HG03039 (cell line): ENCODE measurements around the gene MAST4.
"Not testable (repeated sequence)": the region's sequence is repeated elsewhere in the genome, so short reads cannot be mapped to it uniquely, and the experiment has no call there.

Source experiments
- ATAC-seq: cut with Tn5 transposase; IDR thresholded peaks from one replicate; pipeline ENCODE4 v1.9.1; 2021; ENCODE audit warnings: mild to moderate bottlenecking, moderate library complexity; ENCODE audit not compliant: unreplicated experiment

The MAST4 gene

DNA sequence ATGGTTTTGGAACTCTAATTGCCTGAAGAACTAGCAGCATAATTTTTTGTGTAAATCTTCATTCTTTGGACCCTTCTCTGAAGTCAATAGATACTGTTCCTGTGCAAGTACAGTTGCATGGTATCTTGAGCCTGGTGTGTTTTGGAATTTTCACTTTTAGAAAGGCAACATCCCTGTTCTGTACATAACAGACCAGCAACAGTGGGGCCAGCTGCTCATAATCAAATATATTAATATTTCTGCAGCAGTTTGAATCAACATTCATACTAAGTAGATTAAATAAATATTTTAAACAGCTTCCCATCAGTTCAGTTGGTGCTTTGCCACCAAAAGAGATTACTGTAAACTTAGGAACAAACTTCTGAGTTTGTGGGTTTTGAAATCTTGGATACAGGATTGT is 502.5 kb downstream of the MAST4 start:
- ATAC-seq: no peak

DNA sequence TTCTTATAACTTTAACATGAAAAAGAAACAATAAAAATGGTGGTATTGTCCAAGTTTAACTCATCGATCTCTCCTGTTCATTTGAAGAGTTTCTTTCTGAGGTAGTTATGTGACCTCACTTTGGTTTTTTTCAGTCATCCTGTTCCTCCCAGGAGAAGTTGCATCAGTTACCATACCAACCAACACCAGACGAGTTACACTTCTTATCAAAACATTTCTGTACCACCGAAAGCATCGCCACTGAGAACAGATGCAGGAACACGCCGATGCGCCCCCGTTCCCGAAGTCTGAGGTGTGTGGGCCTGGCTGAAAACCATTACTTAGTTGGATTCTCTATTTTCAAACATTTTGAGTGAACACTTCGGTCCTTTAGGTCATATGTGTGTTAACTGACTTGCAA is 504.1 kb downstream of the MAST4 start:
- ATAC-seq: no peak

DNA sequence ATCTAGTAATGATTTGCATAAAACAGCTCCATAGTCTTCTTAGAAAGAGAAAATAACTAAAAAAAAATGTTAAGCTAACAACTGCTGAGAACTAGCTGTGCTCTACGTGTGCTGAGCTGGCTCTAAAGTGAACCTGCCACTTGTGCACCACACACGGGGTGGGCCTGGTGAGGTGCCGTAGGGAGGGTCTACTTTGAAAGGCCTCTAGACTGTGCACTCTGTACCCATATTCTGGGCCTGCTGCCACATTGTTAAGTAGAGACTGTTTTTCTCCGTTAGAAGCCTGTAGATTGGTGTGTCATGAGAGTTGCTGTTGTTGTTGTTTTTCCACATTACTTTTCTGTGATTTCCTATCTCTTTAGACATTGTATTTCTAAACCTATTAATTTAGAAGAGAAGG is 506.5 kb downstream of the MAST4 start:
- ATAC-seq: no peak

DNA sequence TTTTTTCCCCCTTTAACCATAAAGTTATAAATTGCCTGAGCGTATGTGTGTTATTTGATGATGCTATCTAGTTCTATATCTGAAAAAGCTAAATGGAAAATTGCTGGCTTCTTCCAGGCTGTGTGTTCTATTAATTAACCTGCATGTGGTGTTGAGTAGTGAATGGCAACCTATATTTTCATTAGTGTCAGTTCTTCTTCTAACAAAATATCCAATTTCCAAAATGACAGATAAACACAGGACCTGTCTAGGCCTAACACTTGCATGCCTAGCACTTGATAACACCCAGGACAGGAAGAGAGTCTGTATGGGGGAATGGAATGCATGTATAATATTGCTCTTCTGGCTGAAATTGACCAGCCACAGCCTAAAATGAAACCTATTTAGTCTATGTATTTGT is 508.7 kb downstream of the MAST4 start:
- ATAC-seq: no peak

DNA sequence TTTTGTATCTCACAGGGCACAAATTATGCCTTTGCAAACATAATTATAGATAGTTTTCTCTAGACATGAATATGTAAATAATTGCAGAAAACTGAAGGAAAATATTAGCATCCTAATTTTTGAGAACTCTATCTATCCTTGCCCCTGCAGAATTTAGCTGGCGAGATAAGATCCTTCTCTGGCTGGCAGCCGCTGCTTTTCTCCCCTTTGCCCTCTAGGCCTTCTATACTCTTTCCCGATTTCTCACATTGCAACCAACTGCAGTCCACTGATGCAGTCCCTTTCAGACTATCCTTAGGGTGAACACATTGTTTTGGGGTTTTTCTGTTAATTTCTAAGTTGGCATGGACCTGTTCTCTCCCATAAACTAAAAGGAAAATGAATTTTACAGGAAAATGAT is 509.1 kb downstream of the MAST4 start:
- no peak for ATAC-seq

DNA sequence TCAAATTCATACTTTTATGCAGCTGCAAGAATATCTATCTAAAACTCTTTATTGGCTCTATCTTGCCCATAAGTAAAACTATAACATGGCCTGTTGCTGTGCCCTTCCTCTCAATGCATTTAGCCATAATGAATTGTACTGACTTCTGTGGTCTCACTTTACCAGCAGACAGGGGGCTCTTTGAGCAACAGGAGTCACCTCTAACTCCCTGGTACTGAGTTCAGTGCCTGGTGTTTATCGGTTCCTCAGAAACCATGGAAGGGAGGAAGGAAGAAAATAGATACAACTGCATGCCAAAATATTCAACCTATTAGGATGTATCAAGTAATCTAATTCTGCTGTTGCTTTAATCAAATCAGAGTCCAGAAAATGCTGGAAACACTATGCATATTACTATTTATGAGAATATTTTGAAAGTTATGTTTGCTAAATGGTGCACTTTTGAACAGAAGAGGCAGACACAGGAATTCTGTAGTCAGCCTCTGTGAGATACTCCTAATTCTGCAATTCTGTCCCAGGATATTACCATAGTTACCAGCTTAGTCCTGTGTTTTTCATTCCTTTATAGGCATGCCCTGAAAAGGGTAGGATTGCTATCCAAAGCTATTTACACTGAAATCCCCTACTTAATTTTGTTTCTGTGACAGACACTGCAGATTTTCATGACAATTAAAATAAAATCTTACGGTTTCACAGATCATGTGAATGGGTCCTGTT is 510.6 kb downstream of the MAST4 start:
- ATAC-seq: no peak

DNA sequence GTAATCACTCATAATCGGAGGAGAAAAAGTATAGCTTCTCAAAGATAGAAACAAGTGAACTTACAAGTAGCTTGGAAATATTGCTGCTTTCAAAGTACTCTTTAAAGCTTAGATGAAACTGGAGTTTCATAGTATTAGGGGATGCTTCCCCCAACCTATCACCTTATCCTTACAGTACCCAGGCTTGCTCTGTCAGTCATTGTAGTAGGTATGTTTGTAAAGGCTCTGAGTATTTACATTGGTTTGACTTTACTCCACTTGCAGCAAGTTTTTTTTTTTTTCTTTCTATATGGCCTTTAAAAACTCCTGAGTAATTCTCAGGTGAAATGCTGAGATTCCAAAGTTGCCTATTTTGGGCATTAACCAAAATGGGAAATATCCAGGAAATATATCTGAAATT is 515.6 kb downstream of the MAST4 start:
- no peak for ATAC-seq

DNA sequence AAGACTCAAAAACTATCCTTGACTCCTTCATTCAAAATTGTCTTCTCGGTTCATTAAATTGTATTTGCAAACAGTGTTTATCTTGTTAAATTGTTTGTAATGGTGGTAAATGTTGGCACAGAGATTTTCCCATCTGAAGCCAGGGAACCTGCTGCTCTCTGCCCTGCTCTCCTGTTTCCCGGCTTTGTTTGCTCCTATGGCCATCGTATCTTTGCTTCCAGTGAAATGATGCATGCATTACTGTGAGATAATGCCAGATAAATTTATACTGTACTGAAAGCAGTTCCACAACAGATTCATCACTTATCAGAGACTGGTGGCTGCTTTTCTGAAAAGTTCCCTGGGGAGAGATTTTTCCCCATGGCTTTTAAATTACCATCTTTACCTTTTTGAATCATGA is 519.1 kb downstream of the MAST4 start:
- no peak for ATAC-seq

DNA sequence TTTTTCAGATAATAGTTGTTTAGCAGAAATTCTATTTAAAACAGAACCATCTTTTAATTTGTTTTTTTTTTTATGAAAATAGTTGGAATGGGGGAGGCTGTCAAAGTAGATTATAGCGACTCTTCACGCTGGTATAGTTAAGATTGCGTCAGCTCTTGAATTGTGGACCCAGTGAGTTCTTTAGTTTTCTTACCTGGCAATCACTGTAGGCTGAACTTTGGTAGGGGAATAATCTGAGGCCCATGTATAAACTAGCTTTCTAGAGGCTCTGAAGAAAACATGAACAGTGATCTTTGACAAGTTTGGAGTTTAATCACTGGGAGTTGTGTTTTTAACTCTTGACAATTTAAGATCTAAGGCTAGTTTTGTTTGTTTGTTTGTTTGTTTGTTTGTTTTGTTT is 519.6 kb downstream of the MAST4 start:
- no peak for ATAC-seq

DNA sequence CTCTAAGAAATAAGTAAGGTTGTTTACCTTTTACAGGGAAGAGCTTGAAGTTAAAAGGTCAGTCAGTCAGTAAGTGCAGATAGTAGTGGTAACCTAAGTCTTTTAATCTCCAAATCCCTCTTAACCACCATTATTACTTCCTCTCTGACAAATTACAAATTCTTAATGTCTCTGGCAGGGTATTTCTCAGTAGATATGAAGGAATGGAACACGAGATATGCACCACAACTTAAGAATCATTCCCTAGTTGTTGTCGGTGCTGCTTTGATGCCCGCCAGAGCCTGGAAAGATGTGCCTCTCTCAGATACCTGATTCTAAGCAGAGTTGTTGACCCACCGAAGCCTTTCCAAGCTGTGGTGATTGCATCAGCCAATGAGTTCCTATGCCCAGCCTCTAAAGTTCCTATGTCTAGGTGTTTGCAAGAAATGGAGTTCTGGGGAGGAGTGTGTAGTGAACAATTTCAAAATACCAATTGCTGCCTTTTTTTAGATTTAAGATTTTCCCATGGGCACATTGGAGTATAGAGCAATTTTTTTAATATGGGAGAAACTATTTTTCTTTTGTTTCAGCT is 521.9 kb downstream of the MAST4 start:
- no peak for ATAC-seq

DNA sequence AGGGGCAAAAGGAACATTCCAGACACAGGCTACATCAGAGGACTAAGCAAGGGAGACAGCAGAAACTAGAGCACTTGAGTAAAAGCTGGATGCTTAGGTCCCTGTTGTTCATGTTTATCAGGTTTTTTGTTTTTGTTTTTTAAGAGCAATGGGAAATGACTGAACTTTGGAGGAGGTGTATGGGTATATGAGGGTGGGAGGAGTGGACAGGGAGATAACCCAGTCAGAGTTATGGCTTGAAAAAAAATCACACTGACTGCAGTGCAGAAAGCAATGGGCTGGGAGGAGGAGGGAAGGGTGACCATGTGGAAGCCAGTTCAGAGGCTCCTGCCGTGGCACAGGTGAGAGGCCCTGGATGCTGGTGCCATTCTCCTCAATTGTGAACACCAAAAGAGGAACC is 522.8 kb downstream of the MAST4 start:
- ATAC-seq: no peak

DNA sequence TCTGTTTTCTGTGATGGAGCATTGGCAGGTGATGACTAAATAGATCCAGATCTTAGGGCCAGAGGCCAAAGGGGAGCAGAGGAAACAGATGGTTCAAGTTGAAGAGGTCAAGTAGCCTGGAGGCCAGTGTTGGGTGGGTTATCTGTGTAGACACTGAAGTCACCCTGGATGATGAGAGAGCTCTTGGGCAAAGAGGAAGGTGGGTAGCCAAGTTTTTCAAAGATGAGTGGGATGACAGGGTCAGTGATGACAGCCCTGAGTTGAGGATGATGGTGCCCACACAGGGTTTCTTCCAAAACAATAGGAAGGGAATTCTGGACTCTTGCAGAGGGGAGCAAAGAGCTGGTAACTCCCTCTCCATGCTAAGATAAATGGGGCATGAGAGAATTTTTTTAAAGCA is 523.8 kb downstream of the MAST4 start:
- no peak for ATAC-seq

DNA sequence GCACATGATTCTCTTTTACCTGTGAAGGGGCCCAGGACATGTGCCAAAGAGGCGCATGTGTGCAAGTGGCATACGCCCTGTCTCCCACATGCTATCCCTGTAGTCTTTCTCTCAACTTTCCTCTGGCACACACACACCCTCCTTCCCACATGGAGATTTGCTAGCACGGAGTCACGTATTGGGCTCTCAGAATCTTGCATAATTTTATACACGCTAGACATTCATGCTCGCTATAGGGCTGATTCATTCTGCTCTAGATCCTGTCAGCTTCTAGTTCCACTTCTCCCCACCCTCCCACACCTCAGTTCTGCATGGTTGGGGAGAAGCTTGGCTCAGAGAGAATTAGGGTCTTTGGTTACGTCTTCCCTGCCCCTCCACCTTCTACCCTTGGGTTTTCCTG is 527.6 kb downstream of the MAST4 start:
- no peak for ATAC-seq

DNA sequence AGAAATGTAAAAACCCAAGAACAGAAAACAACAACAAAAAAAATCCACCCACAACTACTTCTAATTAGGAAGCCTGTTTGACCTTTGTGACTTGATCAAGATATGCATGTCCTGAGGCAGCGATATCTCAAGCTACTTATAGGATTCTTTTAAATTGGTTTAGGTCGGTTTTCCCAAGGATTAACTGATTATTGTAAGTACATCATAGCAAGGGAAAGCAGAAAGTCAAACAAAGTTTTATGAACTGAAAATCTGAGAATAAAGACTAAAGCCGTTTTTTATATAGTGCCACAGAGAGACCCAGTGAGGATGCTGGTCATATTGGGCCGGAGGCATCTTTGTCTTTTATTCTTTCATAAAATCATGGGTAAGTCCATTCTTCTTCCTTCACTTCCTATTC is 528.4 kb downstream of the MAST4 start:
- no peak for ATAC-seq

DNA sequence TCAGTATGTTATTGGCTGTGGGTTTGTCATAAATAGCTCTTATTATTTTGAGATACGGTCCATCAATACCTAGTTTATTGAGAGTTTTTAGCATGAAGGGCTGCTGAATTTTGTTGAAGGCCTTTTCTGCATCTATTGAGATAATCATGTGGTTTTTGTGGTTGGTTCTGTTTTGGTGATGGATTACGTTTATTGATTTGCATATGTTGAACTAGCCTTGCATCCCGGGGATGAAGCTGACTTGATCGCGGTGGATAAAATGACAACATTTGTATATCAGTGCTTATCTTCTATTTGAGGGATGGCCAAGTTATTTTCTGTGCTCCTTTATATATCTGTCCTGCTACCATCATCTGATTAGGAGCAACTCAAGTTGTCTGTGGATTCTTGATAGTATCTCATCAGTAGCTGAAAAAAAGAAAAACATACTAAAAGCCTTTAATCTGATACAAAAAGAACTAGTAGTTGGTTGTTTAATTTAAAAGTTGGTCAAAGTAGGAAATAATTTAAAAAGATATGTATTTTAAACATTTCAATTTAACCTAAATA is 531.2 kb downstream of the MAST4 start:
- not testable (repeated sequence) for ATAC-seq

DNA sequence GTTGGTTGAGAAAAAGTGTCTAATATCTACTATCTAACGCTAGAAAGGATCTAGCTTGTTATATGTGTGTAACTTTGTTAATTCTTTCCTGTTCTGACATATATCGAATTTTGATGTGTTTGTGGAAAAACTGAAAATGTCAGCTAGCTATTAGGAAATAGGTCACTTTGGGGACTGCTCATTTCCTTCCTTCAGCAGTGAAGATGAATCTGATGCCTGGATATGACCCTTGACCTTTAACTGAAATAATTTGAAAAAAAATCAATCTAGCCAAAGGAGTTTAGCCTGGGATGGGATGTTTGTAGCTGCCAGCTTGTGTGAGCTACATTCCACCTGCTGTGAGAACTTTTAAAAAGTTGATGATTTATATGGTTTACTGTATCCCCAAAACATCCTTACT is 533.6 kb downstream of the MAST4 start:
- no peak for ATAC-seq

DNA sequence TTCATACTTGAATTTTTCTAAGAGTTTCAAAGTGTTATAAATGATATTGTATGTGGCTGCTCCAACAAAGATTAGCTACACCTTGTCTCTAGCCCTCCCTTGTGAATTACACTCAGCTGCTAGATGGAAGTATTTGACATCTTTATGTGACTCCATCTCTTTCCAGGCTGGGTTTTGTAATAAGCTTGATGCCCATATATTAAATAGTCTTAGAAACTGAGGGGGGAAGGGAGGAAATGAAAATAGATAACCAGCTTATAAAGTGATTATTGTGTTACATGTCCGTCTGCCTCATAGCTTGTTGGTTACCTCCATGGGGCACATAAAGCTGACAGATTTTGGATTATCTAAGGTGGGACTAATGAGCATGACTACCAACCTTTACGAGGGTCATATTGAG is 537.0 kb downstream of the MAST4 start:
- ATAC-seq: no peak

DNA sequence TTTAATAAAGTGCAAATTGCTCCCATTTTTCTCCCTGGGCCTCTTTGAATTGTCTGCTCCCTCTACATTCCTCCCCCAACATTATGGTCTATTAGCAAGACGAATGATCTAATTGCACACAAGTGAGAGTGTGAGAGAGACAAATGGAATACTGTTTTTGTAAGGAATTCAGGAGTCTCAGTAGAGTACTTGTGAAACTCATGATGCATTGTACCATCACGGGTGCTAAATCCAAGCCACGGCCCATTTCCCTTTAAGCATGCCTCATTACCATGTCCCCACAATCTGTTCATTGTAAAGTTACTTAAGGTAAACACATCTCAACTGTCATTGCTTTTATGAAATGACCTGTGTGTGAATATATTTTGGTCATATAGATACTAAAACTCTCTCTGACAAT is 537.6 kb downstream of the MAST4 start:
- no peak for ATAC-seq

DNA sequence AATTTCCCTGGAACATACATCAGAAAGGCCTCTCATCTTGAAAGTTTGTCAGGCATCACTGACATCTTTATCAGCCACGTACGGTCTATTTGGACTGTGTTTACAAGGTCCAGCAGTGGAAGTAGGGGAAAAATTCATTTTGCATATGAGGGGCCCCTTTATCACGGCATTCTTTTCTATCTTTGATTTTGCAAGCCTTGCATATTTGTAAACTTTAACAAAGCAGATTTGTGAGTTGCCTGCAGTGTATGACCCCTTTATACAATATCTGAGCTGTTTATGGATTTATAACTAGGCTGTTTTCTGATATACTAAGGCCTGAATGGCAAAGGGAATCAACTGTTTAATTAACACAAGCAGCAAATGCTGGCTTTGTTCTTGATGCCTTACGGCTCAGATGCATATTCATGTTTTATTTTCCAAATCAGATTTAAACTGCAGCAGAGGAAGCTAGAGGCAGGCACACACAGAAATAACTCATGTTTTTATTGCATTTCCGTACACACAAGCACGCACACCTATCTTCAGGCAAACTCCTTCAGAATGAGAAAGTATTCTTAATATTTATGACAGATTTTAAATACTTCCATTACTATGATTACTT is 539.3 kb downstream of the MAST4 start:
- ATAC-seq: no peak

DNA sequence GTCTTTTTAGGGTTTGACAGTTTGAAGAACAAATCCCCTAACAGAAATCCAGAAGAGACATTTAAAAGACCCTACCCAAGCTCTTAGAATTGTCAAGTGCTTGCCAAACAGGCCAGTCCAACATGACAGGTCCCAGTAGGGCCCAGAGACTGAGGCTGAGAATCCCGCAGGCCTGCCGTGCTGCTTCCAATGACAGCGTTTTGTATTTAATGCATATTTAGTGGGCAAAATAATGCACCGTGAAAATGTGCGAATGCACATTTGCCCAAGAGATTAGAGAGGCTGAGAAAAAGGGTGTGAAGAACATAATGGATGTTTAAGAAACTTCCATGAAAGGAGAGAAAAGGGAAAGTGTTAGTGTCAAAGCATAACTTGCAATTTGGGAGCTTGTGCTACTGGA is 542.8 kb downstream of the MAST4 start:
- no peak for ATAC-seq

DNA sequence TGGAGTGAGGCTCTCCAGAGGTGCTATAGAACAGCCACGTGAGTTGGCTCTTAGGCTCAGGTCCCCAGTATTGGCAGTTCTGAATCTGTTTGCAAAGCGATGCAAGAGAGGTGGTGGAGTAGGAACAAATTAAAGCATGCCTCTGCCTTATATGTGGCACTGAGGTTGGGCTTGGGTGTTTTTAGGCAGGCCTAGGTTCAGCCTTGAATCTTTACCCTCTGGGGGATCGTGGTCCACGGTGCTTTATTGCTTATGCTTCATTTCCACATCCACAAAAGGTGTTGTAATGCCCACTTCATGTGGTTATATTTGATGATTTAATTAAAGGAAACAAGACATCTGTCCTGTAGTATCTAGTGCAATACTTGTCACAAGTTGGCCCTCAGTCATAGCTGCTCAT is 544.2 kb downstream of the MAST4 start:
- no peak for ATAC-seq

DNA sequence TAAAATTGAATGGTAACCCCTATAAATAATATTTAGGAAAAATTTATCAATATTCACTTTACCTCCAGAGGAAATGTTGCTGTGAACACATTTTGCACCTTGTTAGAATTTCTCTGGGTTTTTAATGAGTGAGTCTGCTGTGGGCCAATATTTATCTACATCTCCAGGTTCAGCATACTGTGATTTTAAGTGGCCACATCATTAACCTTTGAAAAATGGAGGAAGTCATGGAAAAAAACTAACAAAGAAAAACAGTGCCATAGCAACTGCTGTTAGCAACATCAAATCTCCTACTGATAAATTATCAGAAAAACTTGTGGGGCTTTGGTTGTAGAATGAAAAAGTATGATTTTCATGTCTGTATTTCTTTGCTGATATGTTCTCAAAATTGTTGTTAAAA is 545.5 kb downstream of the MAST4 start:
- ATAC-seq: no peak
